Gastroesophageal sphincter (tissue), 4 donors: ENCODE measurements around the gene UVSSA. TPM values are rescaled to one million over a fixed set of nuclear protein-coding genes. Genes with fewer than 3 reads are reported as not detected.

Source experiments
- ATAC-seq: fragments of 150-250 bp; one replicate; pipeline ENCODE4 v1.9.1; 2016; ENCODE audit warnings: mild to moderate bottlenecking, moderate library complexity
- H3K27ac ChIP-seq, 4 donors: fragments of 200-600 bp; sonication (generic) in 3 of 4; 1 replicate in 3 of 4; 2 replicates in 1 of 4; pipeline ENCODE4 v1.5.1; 2016 to 2019
- H3K27me3 ChIP-seq: fragments of 200-600 bp; sonication (generic); one replicate; pipeline ENCODE4 v1.5.1; 2019
- H3K36me3 ChIP-seq, 2 donors: fragments of 200-600 bp; sonication (generic); one replicate each; pipeline ENCODE4 v1.5.1; 2019; ENCODE audit warnings: control low read depth in 1 of 2
- H3K4me1 ChIP-seq, 3 donors: fragments of 200-600 bp; sonication (generic); 1 replicate in 2 of 3; 2 replicates in 1 of 3; pipeline ENCODE4 v1.5.1; 2016 to 2019; ENCODE audit warnings: control low read depth in 2 of 3
- H3K4me3 ChIP-seq, 2 donors: fragments of 200-600 bp; sonication (generic); one replicate each; pipeline ENCODE4 v1.5.1; 2019; ENCODE audit warnings: mild to moderate bottlenecking in 1 of 2, moderate library complexity in 1 of 2
- H3K9me3 ChIP-seq, 3 donors: fragments of 200-600 bp; sonication (generic); one replicate each; pipeline ENCODE4 v1.5.1; 2017 to 2019; ENCODE audit warnings: control low read depth in 2 of 3
- EP300 ChIP-seq: sonication (generic); formaldehyde crosslinking; IDR thresholded peaks from one replicate; pipeline ENCODE4 v1.6.1; 2017; ENCODE audit warnings: antibody characterized with exemption, mild to moderate bottlenecking
- POLR2A ChIP-seq, 2 donors: fragments of 450-650 bp; IDR thresholded peaks; one replicate each; pipeline ENCODE4 v1.6.1; 2017; ENCODE audit warnings: antibody characterized with exemption in 2 of 2, mild to moderate bottlenecking in 2 of 2, moderate library complexity in 1 of 2
- POLR2AphosphoS5 ChIP-seq: sonication (generic); formaldehyde crosslinking; IDR thresholded peaks from one replicate; pipeline ENCODE4 v1.6.1; 2017; ENCODE audit warnings: antibody characterized with exemption
- WGBS, 2 donors: methylation state at CpG; one replicate each; pipeline ENCODE4 v1.1.5; 2018; ENCODE audit warnings: low coverage in 1 of 2; 5-methylcytosine and 5-hydroxymethylcytosine counted together
- total RNA-seq, 4 donors: library from RNA; depleted of rRNA; stranded (reverse); fragments of >200 nt; gene quantifications; one replicate each; pipeline ENCODE4 v1.1.0, GENCODE V29; 2016
- TF ChIP-seq, protein P1 (sequence below), 4 experiments: fragments of 200-600 bp in 2 of 4; fragments of 450-650 bp in 2 of 4; sonication (generic) in 1 of 4; IDR thresholded peaks; one replicate each; pipeline ENCODE4 v1.5.1; 2017 to 2019; ENCODE audit warnings: antibody characterized with exemption in 4 of 4, mild to moderate bottlenecking in 2 of 4, moderate library complexity in 2 of 4

UVSSA gene
- total RNA-seq, 4 donors from 2014 or later: 3.1 to 24.1 (median 9.9) TPM

GRCh38 chr4:1379351-1379781 is 32.4 kb downstream of the UVSSA start:
- no peak overlapping the region for H3K4me3 ChIP-seq

DNA sequence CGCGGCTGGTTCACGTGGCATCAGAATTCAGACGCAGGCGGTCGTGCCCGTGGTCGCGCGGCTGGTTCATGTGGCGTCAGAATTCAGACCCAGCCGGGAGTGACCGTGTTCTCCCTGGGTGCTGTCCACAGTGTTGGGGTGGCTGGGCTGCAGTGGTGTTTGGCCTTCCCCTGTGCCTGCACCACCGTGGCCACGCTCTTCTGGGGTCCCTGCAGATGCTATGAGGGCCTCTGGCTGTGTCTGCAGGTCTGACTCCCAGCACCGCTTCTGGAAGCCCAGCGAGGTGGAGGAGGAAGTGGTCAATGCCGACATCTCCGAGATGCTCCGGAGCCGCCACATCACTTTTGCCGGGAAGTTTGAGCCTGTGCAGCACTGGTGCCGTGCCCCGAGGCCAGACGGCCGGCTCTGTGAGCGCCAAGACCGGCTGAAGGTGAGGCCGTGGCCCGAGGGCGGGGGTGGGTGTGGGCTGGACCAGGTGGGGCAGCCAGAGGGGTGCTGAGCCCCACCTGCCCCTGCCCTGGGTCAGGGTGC is 32.9 kb downstream of the UVSSA start:
- TF ChIP-seq, protein P1, sequence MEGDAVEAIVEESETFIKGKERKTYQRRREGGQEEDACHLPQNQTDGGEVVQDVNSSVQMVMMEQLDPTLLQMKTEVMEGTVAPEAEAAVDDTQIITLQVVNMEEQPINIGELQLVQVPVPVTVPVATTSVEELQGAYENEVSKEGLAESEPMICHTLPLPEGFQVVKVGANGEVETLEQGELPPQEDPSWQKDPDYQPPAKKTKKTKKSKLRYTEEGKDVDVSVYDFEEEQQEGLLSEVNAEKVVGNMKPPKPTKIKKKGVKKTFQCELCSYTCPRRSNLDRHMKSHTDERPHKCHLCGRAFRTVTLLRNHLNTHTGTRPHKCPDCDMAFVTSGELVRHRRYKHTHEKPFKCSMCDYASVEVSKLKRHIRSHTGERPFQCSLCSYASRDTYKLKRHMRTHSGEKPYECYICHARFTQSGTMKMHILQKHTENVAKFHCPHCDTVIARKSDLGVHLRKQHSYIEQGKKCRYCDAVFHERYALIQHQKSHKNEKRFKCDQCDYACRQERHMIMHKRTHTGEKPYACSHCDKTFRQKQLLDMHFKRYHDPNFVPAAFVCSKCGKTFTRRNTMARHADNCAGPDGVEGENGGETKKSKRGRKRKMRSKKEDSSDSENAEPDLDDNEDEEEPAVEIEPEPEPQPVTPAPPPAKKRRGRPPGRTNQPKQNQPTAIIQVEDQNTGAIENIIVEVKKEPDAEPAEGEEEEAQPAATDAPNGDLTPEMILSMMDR (IDR thresholded peaks at IDR 0.05): no peak
- TF ChIP-seq POLR2A (IDR thresholded peaks at IDR 0.05): no peak
- no peak for TF ChIP-seq EP300
- no peak for TF ChIP-seq POLR2AphosphoS5
- WGBS, 2 donors: 94% methylated on average over 12 of the region's 31 CpGs; no CpG with 5 or more reads in 1 of the 2 donors

More at GRCh38 chr4:1379351-1379781, 32.4 kb downstream of the UVSSA start:
- peaks cover 0 to 94% of the 10 kb centered on the region in 2 donors for H3K36me3 ChIP-seq
- H3K4me1 ChIP-seq: no peaks in the 10 kb centered on the region
- H3K9me3 ChIP-seq: no peaks in the 10 kb centered on the region
- no peak overlapping the region for H3K27ac ChIP-seq
- ATAC-seq: no peak
- no peaks in the 10 kb centered on the region for H3K27me3 ChIP-seq
- WGBS, 2 donors: 71% methylated on average over 1 of the region's 27 CpGs; no CpG with 5 or more reads in 1 of the 2 donors
- TF ChIP-seq EP300 (no peak), POLR2A (IDR thresholded peaks at IDR 0.05) (no peak), POLR2AphosphoS5 (no peak)
- TF ChIP-seq, protein P1 (IDR thresholded peaks at IDR 0.05): no peak

GRCh38 chr4:1380368-1381151 is 33.6 kb downstream of the UVSSA start:
- no peaks in the 10 kb centered on the region for H3K4me1 ChIP-seq
- 90% methylated on average over 2 of the region's 36 CpGs; no CpG with 5 or more reads in 1 of the 2 donors for WGBS, 2 donors
- no peaks in the 10 kb centered on the region for H3K9me3 ChIP-seq
- H3K4me3 ChIP-seq: no peak overlapping the region
- no peak overlapping the region for H3K27ac ChIP-seq
- no peak for TF ChIP-seq POLR2AphosphoS5
- no peak for TF ChIP-seq EP300
- TF ChIP-seq, protein P1 (IDR thresholded peaks at IDR 0.05): no peak
- no peak for TF ChIP-seq POLR2A (IDR thresholded peaks at IDR 0.05)
- no peak for ATAC-seq
- no peaks in the 10 kb centered on the region for H3K27me3 ChIP-seq
- peaks cover 0 to 94% of the 10 kb centered on the region in 2 donors for H3K36me3 ChIP-seq

More for the DNA sequence above, 32.9 kb downstream of the UVSSA start:
- H3K9me3 ChIP-seq: no peaks in the 10 kb centered on the region
- no peak overlapping the region for H3K27ac ChIP-seq
- no peak overlapping the region for H3K4me3 ChIP-seq
- peaks cover 0 to 94% of the 10 kb centered on the region in 2 donors for H3K36me3 ChIP-seq
- ATAC-seq: no peak
- no peaks in the 10 kb centered on the region for H3K4me1 ChIP-seq
- no peaks in the 10 kb centered on the region for H3K27me3 ChIP-seq

GRCh38 chr4:1381181-1381621 is 34.2 kb downstream of the UVSSA start:
- no peaks in the 10 kb centered on the region for H3K9me3 ChIP-seq
- H3K4me1 ChIP-seq: no peaks in the 10 kb centered on the region
- peaks cover 0 to 94% of the 10 kb centered on the region in 2 donors for H3K36me3 ChIP-seq
- no peaks in the 10 kb centered on the region for H3K27me3 ChIP-seq
- 85% methylated on average over 6 of the region's 12 CpGs; no CpG with 5 or more reads in 1 of the 2 donors for WGBS, 2 donors
- TF ChIP-seq EP300 (no peak), POLR2AphosphoS5 (no peak), POLR2A (IDR thresholded peaks at IDR 0.05) (no peak)
- TF ChIP-seq, protein P1 (IDR thresholded peaks at IDR 0.05): no peak
- no peak overlapping the region for H3K27ac ChIP-seq
- ATAC-seq: no peak
- H3K4me3 ChIP-seq: no peak overlapping the region
